GM12864 (cell line): Measurements from ENCODE around the gene ACTL8.

Source experiments
- DNase-seq: peaks from one replicate; pipeline ENCODE4 v3.0.0-alpha.2; 2011; ENCODE audit warnings: low read depth
- H3K4me3 ChIP-seq: 2 replicates; pipeline ENCODE4 v1.5.1; 2011; ENCODE audit warnings: mild to moderate bottlenecking, low read depth, low read length, control low read depth
- CTCF ChIP-seq: IDR thresholded peaks from 2 replicates; pipeline ENCODE4 v1.5.1; 2011; ENCODE audit warnings: low read depth, mild to moderate bottlenecking, moderate library complexity, low read length, control low read depth, inconsistent platforms; ENCODE audit errors: missing control alignments

The ACTL8 gene

GRCh38 chr1:17725084-17725719, 29.9 kb upstream of the ACTL8 start:
- no peak overlapping the region for H3K4me3 ChIP-seq
- no peak for DNase-seq
- no peak for TF ChIP-seq CTCF

- no peak for TF ChIP-seq CTCF
- DNase-seq = no peak
- no peak overlapping the region for H3K4me3 ChIP-seq
Measured at GRCh38 chr1:17725811-17726582, 29.1 kb upstream of the ACTL8 start.

- TF ChIP-seq CTCF = no peak
- no peak overlapping the region for H3K4me3 ChIP-seq
- DNase-seq = no peak
Measured at GRCh38 chr1:17728123-17728712, 26.9 kb upstream of the ACTL8 start.

- DNase-seq = no peak
- TF ChIP-seq CTCF = no peak
- no peak overlapping the region for H3K4me3 ChIP-seq
Measured at GRCh38 chr1:17729248-17729647, 25.9 kb upstream of the ACTL8 start.

GRCh38 chr1:17729909-17730308, 25.2 kb upstream of the ACTL8 start:
- TF ChIP-seq CTCF = no peak
- no peak for DNase-seq

GRCh38 chr1:17731460-17731859, 23.7 kb upstream of the ACTL8 start:
- no peak for DNase-seq
- no peak for TF ChIP-seq CTCF
- H3K4me3 ChIP-seq = no peak overlapping the region

More at GRCh38 chr1:17729909-17730308, 25.2 kb upstream of the ACTL8 start:
- no peak overlapping the region for H3K4me3 ChIP-seq
